Ascending aorta (tissue), 2 donors: Measurements from ENCODE around the gene PDXP. TPM values are rescaled to one million over a fixed set of nuclear protein-coding genes. Genes with fewer than 3 reads are reported as not detected.

Experiments used
- DNase-seq, 2 donors: peaks; one replicate each; pipeline ENCODE4 v3.0.0-alpha.2; 2019; ENCODE audit warnings: low spot score in 2 of 2
- H3K27ac ChIP-seq, 2 donors: fragments of 200-600 bp; sonication (generic); one replicate each; pipeline ENCODE4 v1.5.1; 2016 to 2017; ENCODE audit warnings: mild to moderate bottlenecking in 1 of 2
- H3K27me3 ChIP-seq: fragments of 200-600 bp; sonication (generic); one replicate; pipeline ENCODE4 v1.5.1; 2017
- H3K36me3 ChIP-seq, 2 donors: fragments of 200-600 bp; sonication (generic); one replicate each; pipeline ENCODE4 v1.5.1; 2016
- H3K4me1 ChIP-seq, 2 donors: fragments of 200-600 bp; sonication (generic); one replicate each; pipeline ENCODE4 v1.5.1; 2016 to 2017; ENCODE audit warnings: mild to moderate bottlenecking in 1 of 2
- H3K4me3 ChIP-seq, 2 donors: fragments of 200-600 bp; sonication (generic); one replicate each; pipeline ENCODE4 v1.5.1; 2016 to 2017; ENCODE audit warnings: mild to moderate bottlenecking in 1 of 2
- H3K9me3 ChIP-seq, 2 donors: fragments of 200-600 bp; sonication (generic); one replicate each; pipeline ENCODE4 v1.5.1; 2016
- intact Hi-C: fragments of 100-400 bp; cut with DNase I; formaldehyde crosslinking; loops from one replicate; pipeline ENCODE4 v1.15.1; 2023
- total RNA-seq: library from RNA; depleted of rRNA; stranded (reverse); fragments of >200 nt; gene quantifications from one replicate; pipeline ENCODE4 v1.1.0, GENCODE V29; 2016
- TF ChIP-seq, protein P1 (sequence below), 3 experiments: fragments of 200-600 bp in 2 of 3; fragments of 450-650 bp in 1 of 3; sonication (generic) in 2 of 3; IDR thresholded peaks; one replicate each; pipeline ENCODE4 v1.5.1; 2016 to 2019; ENCODE audit warnings: antibody characterized with exemption in 3 of 3, mild to moderate bottlenecking in 1 of 3, moderate library complexity in 1 of 3

The PDXP gene
- total RNA-seq, 1 donor from 2014 or later, result 10.6 TPM

DNA sequence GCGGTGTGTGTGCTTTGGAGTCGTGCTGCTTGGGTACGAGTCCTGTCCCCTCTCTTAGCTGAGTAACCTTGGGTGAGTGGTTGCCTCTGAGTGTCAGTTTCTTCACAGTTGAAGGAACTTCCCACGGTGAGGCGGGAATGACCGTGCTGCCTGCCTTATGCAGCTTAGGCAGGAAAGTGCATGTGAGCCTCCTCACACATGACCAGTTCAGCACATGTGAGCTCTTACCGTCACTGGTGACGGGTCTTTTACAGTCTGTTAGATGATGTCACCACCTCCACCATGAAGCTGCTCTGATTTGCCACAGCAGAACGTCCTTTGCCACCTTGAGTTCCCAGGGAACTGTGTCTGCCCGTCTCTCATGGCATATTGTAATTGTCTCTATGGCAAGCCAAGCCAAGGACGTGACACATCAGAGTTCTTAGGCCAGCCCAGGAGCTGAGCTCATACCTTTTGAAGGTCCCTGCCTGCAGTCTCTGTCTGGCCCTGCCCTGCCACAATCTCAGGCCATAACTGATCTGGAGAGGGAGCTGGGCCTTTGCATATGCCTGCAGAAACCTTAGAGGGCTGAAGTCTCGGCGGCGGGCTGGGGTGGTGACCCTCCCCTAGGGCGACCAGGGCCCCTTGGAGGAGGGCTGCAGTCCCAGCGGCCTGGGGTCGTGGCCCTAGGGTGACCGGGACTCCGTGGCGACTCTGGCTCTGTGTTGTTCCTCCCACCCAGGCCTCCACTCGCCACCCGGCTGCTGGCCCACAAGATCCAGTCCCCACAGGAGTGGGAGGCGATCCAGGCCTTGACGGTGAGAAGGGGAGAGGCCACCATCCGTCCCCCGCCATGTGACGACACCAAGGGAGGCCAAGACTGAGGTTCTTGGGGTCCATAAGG is 42.1 kb upstream of the PDXP start:
- no peak overlapping the region for H3K27ac ChIP-seq
- no peak overlapping the region for H3K4me3 ChIP-seq
- no peaks in the 10 kb centered on the region for H3K27me3 ChIP-seq
- no peak for DNase-seq
- H3K9me3 ChIP-seq, result no peaks in the 10 kb centered on the region
- H3K4me1 ChIP-seq, result peaks cover 0 to 6% of the 10 kb centered on the region in 2 donors
- TF ChIP-seq, protein P1, sequence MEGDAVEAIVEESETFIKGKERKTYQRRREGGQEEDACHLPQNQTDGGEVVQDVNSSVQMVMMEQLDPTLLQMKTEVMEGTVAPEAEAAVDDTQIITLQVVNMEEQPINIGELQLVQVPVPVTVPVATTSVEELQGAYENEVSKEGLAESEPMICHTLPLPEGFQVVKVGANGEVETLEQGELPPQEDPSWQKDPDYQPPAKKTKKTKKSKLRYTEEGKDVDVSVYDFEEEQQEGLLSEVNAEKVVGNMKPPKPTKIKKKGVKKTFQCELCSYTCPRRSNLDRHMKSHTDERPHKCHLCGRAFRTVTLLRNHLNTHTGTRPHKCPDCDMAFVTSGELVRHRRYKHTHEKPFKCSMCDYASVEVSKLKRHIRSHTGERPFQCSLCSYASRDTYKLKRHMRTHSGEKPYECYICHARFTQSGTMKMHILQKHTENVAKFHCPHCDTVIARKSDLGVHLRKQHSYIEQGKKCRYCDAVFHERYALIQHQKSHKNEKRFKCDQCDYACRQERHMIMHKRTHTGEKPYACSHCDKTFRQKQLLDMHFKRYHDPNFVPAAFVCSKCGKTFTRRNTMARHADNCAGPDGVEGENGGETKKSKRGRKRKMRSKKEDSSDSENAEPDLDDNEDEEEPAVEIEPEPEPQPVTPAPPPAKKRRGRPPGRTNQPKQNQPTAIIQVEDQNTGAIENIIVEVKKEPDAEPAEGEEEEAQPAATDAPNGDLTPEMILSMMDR (IDR thresholded peaks at IDR 0.05), result no peak
- intact Hi-C loops, result no loop called here
- peaks cover 32 to 65% of the 10 kb centered on the region in 2 donors for H3K36me3 ChIP-seq

DNA sequence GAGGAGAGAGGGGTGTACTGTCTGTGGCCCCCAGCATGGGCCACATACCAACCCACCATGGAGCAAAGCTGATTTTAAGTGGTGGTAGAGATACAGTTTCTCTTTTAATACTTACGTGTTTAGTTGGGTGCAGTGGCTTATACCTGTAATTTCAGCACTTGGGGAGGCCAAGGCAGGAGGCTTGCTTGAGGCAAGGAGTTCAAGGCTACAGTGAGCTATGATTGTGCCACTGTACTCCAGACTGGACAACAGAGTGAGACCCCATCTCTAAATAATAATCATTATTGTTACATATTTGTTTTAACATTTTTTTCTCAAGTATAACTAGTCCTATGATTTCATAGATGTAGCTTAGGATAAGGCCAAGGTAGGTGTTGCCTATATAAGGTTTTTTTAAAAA is 41.1 kb upstream of the PDXP start:
- H3K9me3 ChIP-seq, result no peaks in the 10 kb centered on the region
- DNase-seq, result no peak
- intact Hi-C loops, result no loop called here
- TF ChIP-seq, protein P1 (IDR thresholded peaks at IDR 0.05), result no peak
- no peak overlapping the region for H3K4me3 ChIP-seq
- H3K27me3 ChIP-seq, result no peaks in the 10 kb centered on the region
- H3K36me3 ChIP-seq, result peaks cover 32 to 68% of the 10 kb centered on the region in 2 donors
- H3K4me1 ChIP-seq, result peaks cover 0 to 4% of the 10 kb centered on the region in 2 donors
- H3K27ac ChIP-seq, result no peak overlapping the region

DNA sequence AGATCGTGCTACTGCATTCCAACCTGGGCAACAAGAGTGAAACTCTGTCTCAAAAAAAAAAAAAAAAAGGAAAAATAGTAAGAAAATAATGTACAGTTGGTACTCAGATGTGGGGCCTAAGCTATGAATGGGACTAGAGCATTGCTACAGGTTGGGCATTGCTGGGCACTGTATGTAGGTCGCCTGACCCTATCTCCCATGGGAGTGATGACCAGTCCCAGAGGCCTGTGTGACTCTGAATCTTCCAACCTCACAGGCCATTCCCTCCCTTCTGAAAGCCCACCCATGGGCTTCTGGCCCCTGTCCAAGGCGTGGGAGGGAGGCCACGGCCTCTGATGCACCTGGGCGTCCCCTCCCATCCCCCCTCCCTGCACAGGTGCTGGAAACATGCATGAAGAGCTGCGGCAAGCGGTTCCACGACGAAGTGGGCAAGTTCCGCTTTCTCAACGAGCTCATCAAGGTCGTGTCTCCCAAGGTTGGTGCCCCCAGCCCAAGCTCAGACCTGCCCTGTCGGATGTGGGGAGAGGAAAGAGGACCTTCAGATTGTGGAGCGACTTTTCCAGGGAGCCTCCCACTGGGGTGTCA is 40.4 kb upstream of the PDXP start:
- H3K4me1 ChIP-seq, result peaks cover 0 to 3% of the 10 kb centered on the region in 2 donors

DNA sequence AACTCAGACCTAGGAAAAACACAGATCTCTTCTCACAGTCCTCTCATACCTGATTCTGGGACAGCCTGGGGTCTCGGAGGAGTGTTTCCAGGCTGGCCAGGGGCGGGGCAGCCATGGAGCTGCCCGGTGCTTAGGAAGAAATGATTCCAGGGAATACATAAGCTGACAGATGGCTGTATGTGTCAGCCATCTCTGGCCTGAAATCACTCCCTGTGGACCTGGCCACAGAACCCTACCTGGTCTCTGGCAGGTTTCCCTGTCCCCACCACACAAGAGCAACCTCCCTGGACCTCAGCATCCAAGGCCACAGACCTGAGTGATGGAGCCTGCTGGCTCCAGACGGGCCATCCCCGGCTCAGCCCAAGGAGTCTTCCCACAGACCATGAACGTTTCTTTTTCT is 39.8 kb upstream of the PDXP start:
- TF ChIP-seq, protein P1 (IDR thresholded peaks at IDR 0.05), result no peak
- H3K4me3 ChIP-seq, result no peak overlapping the region
- intact Hi-C loops, result no loop called here
- H3K36me3 ChIP-seq, result peaks cover 32 to 75% of the 10 kb centered on the region in 2 donors
- no peak for DNase-seq
- H3K27ac ChIP-seq, result no peak overlapping the region
- no peaks in the 10 kb centered on the region for H3K4me1 ChIP-seq
- no peaks in the 10 kb centered on the region for H3K9me3 ChIP-seq
- no peaks in the 10 kb centered on the region for H3K27me3 ChIP-seq

More for the DNA sequence above, 40.4 kb upstream of the PDXP start:
- H3K4me3 ChIP-seq, result no peak overlapping the region
- no peaks in the 10 kb centered on the region for H3K9me3 ChIP-seq
- intact Hi-C loops, result no loop called here
- TF ChIP-seq, protein P1 (IDR thresholded peaks at IDR 0.05), result no peak
- no peaks in the 10 kb centered on the region for H3K27me3 ChIP-seq
- DNase-seq, result no peak
- H3K36me3 ChIP-seq, result peaks cover 32 to 75% of the 10 kb centered on the region in 2 donors
- no peak overlapping the region for H3K27ac ChIP-seq

DNA sequence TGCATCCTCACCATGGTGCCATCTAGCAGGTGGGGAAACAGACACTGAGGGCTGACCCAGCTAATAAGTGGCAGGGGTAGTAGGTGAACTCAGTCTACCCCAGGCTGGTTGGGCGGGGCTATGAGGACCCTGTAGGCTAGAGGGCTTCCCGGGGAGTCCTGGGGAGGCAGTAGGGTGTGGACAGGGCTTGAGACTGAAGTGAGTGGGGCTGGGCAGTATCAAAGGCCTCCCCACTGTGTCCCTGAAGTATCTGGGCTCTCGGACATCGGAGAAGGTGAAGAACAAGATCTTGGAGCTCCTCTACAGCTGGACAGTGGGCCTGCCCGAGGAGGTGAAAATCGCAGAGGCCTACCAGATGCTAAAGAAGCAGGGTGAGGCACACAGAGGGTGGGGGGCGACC is 38.5 kb upstream of the PDXP start:
- TF ChIP-seq, protein P1 (IDR thresholded peaks at IDR 0.05), result no peak
- Histone ChIP-seq H3K4me3 (no peak overlapping the region), H3K4me1 (no peaks in the 10 kb centered on the region), H3K27me3 (no peaks in the 10 kb centered on the region), H3K9me3 (no peaks in the 10 kb centered on the region), H3K36me3 (peaks cover 32 to 69% of the 10 kb centered on the region in 2 donors), H3K27ac (no peak overlapping the region)
- intact Hi-C loops, result loop anchor here (5.0 kb wide), 2 partner anchors 62 to 172 kb away; no protein-coding TSS in a partner anchor
- no peak for DNase-seq
